Stromal cell of bone marrow (primary cell): ENCODE results near the gene C4orf46.
A peak's percentile ranks its signal among the peaks of the same experiment; 100 is the strongest.
"Not testable (repeated sequence)": the region's sequence is repeated elsewhere in the genome, so short reads cannot be mapped to it uniquely, and the experiment has no call there.

Experiments used
- DNase-seq: peaks from one replicate; pipeline ENCODE4 v3.0.0-alpha.2; 2012; ENCODE audit warnings: low read depth

Gene C4orf46

GRCh38 chr4:158671665-158671914, at the start of gene C4orf46:
TSS of gene C4orf46 (minus strand) at chr4:158671887. CDS start at chr4:158671801, 86 bp downstream.
- DNase-seq, result no peak

DNA sequence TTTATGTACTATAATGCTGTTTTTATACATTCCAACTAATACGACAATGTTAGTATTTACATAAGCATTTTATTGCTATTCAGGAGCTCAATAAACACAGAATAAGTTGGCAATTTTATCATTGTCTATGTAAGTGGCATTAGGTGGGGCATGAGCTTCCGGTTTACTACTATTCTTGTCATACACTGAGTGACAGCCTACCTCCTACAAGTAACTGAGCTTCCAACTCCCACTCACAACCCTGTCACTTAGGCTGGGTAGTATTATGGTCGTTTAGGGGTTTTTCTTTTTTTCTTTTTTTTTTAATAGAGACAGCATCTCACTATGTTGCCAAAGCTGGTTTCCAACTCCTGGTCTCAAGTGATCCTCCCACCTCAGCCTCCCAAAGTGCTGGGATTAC, 44.1 kb upstream of the C4orf46 start:
- DNase-seq, result no peak

DNA sequence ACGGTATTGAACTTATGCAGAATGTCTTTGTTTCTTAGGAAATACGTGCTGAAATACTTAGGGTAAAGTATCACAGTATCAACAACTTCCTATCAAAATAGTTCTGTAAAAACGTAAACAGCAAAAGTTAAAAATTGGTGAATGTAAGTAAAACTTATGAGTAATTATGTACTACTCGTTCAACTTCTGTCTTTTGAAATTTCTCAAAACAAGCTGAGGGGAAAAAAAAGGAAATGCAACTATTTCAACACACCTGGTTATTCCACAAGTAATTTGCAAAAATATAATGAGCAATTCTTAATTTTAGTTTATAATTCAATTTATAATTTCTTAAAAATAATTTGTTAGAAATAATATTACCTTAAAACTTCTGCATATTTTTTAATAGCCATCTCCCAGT, 43.2 kb upstream of the C4orf46 start:
- no peak for DNase-seq

GRCh38 chr4:158712622-158713021, 40.9 kb upstream of the C4orf46 start:
- not testable (repeated sequence) for DNase-seq

GRCh38 chr4:158710814-158711213, 39.1 kb upstream of the C4orf46 start:
- no peak for DNase-seq

- no peak for DNase-seq
These were observed 32.6 kb upstream of the C4orf46 start for GRCh38 chr4:158704274-158704673.

GRCh38 chr4:158688813-158689212, 17.1 kb upstream of the C4orf46 start:
- DNase-seq, result no peak

DNA sequence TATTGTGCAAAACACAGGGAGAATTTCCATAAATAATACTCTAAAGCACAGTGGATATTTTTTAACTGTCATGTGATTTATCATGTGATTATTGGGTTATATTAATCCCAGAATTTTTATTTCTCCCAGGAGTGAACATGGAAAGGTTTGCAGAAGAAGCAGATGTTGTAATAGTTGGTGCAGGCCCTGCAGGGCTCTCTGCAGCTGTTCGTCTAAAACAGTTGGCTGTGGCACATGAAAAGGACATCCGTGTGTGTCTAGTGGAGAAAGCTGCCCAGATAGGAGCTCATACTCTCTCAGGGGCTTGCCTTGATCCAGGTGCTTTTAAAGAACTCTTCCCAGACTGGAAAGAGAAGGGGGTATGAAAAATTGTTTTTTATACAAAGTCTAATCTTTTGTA, 10.4 kb upstream of the C4orf46 start:
- no peak for DNase-seq

- no peak for DNase-seq
These were observed 9.9 kb upstream of the C4orf46 start for GRCh38 chr4:158681629-158682028.

DNA sequence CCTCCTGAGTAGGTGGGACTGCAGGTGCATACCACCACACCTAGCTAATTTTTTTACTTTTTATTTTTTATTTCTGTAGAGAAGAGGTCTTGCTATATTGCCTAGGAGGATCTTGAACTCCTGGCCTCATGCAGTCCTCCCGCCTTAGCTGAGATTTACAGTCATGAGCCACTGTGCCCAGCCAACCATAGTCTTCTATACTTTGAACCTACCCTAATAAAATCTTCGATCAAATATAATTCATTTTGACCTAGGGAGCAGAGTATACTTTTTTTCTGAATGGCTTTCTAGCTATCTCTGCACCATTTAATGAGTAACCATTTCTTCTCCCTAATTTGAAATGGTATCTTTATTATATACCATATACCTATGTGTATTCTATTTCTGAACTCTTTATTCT, 7.1 kb upstream of the C4orf46 start:
- no peak for DNase-seq

DNA sequence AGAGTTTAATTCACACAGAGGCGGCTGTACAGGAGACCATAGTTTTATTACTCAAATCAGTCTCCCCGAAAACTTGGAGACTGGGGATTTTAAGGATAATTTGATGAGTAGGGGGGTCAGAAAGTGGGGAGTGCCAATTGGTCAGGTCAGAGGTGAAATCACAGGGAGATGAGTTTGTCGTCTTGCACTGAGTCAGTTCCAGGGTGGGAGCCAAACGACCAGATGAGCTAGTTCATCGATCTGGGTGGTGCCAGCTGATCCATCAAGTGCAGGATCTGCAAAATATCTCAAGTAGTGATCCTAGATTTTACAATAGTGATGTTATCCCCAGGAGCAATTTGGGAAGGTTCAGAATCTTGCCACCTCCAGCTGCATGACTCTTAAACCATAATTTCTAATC, 4.4 kb upstream of the C4orf46 start:
- no peak for DNase-seq

DNA sequence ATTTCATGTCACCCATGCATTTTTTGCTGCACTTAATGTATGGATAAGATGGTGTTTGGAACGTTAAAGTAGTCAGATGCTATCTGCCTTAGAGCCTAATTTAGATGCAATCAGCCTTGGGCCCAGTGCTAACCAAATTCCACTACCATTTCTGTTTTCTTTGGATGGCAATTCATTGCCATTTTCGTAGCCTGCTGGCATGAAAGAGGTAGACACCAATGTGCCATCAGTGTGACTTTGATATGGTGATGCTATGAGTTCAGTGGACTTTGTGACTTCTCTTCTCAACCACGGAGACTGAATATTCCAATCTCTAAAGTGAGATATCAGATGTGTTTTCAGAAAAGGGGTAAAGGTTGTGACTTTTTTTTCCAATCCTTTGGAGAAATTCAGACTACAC, 1.9 kb upstream of the C4orf46 start:
- DNase-seq, result no peak

GRCh38 chr4:158671915-158672806, 474 bp upstream of the C4orf46 start, which contains the start of gene ETFDH:
TSS of gene ETFDH (plus strand) at chr4:158672296. CDS start at chr4:158672457, 161 bp downstream.
- DNase-seq, result peak; percentile 99

DNA sequence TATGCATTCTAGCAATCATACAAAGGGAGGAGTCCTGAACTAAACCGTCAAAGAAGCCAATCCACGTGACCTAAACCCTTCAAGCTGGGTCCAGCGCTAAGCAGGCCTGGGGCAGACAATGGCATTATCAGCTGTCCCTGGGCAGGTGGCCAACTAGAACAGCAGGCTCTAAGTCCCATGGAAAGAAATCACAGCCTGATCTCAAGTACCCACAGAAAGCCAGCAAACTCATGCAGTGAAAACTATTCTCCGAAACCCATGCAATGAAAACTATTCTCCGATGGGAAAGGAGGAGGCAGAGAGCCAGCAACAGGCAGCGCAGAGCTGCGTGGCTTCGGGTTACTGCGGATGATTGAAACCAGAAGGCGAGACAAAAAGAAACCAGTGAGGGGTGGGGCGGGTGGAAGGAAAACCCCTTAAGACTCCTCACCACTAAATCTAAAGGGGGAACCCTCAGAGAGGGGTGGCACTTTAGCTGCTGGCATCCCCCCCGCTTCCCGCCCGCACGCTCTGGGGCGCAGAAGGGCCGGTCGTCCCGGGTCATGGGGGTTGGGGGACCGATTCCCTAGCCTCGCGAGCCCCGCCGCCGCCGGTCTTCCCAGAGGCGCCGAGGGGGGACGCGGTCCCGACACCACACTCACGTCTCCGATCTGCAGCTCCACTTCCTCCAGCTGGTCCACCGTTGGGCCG, 567 bp downstream of the C4orf46 start:
- DNase-seq, result peak; percentile 59

GRCh38 chr4:158669310-158669709, 2.4 kb downstream of the C4orf46 start:
- DNase-seq, result no peak

DNA sequence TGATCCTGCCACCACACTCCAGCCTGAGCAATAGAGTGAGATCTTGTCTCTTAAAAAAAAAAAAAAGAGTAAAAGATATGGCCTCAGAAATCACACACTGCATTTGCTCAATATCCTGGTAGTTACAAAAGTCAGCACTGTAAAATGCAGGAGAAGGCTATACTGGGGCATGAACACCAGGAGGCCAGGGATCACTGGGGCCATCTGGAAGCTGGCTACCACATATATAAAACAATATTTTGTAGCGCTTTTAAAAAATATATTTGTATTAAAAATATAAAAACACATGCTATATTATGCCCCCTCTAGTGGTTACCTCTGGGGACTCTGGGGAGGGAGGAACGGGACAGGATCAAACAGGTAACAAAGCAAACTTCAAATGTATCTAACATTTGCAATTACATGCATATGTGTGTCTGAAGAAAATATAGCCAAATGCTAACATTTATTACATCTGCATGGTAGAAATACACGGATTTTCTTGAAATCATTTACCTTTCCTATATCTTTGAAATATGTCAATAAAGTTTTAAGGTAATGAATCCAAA, 4.0 kb downstream of the C4orf46 start:
- DNase-seq, result no peak

DNA sequence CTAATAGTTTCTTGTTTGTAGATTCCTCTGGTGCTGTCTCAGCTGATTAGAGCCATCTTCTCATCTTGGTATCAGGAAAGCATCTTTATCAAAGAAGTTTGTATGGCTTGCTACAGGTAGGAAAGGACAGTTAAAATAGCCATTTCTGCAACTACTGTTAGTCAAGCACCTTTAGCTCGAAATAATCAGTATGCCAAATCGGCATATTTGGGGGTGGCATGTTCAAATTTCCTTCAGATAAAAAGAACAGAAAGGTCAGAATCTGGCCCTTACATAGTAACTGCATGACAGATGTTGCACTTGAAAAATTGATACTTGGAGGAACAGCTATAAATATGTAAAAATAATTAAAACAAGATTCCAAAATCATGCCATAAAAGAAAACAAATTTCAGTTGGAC, 4.8 kb downstream of the C4orf46 start:
- no peak for DNase-seq

DNA sequence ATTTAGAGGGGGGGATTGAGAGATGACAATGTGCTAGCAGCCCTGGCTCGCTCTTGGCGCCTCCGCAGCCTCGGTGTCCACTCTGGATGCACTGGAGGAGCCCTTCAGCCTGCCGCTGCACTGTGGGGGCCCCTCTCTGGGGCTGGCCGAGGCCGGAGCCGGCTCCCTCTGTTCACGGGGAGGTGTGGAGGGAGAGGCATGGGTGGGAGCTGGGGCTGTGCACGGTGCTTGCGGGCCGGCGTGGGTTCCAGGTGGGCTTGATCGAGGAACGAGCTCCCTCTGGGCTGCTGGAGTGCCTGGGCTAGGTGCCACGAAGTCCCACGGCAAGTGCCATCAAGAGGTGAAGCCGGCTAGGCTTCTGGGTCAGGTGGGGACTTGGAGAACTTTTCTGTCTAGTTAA, 6.9 kb downstream of the C4orf46 start:
- DNase-seq, result no peak

DNA sequence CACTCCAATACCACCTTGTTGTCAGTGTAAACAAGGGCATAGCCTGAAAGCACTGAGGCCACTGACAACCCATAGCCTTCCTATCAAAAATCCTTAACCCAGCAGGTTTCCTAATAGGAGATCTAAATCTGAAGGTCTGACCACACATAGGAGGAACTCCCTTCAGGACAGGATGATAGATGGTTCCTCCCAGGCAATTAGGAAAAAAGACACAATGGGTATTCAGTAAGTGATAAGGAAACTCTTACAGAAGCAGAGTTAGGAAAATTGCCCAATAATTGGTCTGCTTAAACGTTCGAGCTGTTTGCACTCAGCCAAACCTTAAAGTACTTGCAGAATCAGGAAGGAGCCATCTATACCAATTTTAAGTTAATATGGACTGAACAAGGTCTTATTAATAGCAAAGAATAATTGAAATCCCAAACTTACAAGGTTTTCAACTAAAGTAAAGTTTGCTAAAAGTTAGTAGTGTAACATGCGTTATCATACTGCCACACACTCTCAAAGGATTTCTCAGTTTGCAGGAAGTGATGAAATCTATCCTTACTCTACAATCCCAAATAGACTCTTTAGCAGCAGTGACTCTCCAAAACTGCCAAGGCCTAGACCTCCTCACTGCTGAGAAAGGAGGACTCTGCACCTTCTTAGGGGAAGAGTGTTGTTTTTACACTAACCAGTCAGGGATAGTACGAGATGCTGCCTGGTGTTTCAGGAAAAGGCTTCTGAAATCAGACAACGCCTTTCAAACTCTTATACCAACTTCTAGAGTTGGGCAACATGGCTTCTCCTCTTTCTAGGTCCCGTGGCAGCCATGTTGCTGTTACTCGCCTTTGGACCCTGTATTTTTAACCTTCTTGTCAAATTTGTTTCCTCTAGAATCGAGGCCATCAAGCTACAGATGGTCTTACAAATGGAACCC, 7.7 kb downstream of the C4orf46 start:
- DNase-seq, result not testable (repeated sequence)

- not testable (repeated sequence) for DNase-seq
These were observed 8.4 kb downstream of the C4orf46 start for GRCh38 chr4:158663255-158663654.

DNA sequence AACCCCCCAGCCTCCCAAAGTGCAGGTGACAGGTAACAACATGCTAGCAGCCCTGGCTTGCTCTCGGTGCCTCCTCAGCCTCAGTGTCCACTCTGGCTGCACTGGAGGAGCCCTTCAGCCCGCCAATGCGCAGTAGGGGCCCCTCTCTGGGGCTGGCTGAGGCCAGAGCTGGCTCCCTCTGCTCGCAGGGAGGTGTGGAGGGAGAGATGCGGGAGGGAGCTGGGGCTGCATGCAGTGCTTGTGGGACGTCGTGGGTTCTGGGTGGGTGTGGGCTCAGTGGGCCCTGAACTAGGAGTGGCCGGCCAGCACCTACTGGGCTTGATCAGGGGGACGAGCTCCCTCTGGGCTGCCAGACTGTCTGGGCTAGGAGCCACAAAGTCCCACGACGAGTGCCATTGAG, 14.4 kb downstream of the C4orf46 start:
- DNase-seq, result no peak

DNA sequence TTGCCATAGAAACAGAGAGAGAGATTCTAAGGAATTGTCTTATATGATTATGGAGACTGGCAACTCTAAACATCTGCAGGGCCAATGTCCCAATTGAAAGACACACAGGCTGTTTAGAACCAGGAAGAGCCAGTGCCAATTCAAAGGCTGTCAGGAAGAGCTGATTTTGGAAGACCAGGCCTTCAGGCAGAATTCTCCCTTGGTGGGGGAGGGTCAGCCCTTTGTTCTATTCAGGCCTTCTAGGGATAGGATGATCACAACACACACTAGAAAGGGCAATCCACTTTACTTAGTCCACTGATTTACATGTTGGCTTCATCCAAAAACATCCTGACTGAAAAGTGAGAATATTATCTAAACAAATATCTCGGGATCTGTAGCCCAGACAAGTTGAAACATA, 15.2 kb downstream of the C4orf46 start:
- no peak for DNase-seq
